Activated T-cell treated with anti-CD3 and anti-CD28 coated beads for 4 hours (primary cell): ENCODE data around the gene ESCO1.

ENCODE experiments used
- DNase-seq: peaks from one replicate; pipeline ENCODE4 v3.0.0-alpha.2; 2020

The ESCO1 gene

DNA sequence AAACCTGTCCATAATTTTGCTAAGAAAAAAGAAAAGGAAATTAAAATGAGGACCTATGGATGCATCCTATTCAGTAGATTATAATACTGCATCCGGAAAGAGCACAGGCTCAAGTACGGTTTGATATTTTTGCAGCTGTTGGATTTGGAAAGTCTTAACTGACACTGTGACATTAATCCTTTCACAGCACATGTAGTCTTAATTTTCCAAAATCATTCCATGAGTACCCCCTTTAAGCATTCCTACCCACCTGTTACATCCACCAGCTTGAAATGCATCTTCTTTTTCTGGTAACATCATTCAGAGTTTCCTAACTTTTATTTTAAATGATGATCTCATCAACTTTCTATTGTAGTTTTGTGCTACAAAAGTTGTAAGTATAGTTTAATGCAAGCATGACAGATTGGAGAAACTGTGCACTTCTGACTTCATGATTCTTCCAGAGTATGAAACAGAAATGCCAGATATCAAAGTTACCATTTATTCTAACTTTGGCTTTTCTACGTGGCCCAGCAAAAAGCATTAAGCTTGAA, 113.5 kb downstream of the ESCO1 start:
- DNase-seq: no peak

DNA sequence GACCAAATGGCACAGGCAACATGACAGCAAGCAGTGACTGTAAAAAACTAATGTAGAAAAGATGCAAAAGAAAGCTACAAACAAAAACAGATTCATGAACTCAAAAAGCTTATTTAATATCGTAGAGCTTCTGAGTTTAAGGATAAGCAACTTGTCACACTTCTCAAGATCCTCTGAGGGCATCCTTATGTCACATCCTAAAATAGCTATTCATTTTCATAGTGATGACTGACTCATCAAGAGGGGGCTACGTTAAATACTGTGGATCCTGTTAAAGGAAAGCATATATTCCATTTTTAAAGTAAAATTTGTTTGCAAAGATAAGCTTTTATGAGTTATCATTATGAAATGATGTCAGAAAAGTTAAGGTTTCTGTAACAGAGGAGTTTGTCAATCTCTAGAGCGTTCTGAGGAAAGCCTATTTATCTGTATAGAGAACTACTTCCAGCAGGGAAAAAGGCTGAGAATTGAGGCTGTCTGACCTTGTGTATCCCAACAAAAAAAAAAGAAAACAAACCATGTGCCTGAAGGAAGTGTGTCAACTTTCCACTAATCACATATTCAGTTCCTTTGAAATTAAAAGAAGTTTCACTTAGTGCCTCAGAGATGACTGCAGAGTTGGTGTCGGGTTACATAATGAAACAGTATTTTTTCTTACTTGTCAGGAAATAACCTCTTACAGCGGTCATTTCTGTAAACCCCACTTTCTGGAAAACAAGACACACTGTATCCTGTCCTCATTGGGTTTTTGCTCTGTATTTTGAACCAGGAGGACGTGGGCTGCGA, 115.5 kb downstream of the ESCO1 start:
- no peak for DNase-seq

GRCh38 chr18:21483051-21483450, 117.5 kb downstream of the ESCO1 start:
- no peak for DNase-seq

- DNase-seq: no peak
These were observed 118.8 kb downstream of the ESCO1 start for GRCh38 chr18:21481739-21482138.

DNA sequence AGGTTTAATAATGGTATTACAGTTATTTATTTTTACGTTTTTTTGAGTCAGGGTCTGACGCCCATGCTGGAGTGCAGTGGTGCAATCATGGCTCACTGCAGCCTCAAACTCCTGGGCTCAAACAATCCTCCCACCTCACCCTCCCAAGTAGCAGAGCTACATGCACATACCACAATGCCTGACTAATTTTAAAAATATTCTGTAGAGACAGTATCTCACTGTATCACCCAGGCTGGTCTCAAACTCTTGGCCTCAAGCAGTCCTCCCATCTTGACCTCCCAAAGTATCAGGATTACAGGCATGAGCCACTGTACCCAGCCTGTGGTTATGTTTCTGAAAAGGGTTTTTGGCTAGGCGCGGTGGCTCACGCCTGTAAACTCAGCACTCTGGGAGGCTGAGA, 120.8 kb downstream of the ESCO1 start:
- DNase-seq: no peak
